GM19240 (cell line): ENCODE results near the gene MPZL3.

ENCODE experiments used
- DNase-seq: peaks from one replicate; pipeline ENCODE4 v3.0.0; 2011; ENCODE audit warnings: low spot score; ENCODE audit not compliant: insufficient read length

The MPZL3 gene

DNA sequence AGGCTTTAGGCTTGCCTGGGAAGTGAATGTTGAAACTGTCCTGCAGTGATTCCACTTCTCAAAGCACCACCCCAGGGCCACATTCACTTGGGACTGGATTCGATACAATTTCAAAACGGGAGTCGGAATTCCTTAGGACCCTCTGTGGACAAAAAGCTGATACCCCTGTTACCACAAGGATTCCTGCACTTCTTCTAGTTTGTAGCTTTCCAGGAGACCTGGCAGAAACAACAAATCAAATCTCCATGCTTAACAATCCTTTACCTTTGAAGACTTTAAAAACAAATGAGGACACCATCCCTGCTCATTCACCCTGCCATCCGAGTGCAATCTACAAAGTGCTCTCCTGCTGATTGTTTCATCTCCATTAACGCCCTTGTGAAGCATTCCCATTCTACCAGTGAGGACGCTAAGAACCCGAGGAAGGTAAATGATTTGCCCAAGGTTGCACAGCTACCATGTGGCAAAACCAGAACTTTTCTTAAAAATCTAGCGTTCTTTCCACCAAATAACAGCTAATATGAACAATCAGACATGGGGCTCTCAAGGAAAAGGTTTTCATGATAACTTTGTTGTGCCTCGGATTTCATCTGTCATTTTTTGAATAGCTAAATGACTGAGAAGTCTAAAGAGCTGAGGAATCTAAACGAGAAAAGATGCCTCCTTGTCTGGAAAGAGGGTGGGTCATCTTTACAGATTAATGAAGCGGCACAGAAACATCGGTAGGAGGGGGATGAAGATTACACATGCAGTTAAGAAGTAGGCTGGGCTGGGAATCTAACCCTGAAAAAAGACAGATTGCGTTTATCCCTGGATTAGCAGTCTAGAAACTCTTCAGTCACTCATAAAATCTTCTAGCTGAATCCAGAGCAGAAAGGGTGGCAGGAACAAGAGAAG lies 12.7 kb upstream of the MPZL3 start:
- DNase-seq: no peak

DNA sequence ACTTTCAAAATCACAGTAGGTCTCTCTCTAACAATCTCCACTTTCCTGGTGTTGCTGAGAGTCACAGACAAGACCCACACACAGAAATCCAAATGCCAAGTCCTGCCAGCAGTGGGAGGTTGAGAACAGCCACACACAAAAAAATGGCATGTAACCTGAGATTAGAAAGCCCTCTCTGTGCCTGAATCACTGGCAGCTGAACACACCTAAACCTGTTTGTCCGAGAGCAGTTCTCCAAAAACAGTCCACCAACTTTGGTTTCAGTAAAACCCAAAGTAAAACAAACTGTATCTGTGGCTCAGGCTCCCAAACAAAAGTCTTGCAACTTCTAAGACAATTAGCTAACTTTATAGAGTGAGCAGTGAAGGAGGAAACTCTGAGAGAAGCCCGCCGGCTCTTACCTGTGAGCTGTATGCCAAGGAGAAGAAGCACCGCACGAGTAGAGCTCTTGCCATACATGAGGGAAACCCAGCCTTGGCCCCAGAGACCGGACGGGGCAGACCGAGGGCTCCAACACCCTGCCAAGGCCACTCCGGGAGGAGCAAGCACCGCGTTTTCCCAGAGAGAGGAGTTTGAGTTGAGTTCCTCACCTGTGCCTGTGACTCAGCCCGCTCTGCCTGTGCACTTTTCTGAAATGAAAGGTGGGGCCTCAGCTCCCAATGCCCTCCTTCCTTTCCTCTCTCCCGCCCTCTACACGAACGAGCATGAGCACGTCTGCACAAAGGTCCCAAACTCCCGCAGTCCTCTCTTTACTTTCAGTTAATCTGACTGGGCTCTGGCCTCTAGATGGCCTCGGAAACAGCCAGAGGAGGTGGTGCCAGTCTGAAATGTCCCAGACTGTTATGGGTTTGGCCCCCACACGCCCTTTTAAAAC lies 11.8 kb upstream of the MPZL3 start, which contains the start of gene MPZL2:
Gene MPZL2, minus strand, starts transcription at position 603 of the 874 bp plus-strand sequence. Its CDS starts 144 bp downstream, at position 459.
- DNase-seq: no peak

DNA sequence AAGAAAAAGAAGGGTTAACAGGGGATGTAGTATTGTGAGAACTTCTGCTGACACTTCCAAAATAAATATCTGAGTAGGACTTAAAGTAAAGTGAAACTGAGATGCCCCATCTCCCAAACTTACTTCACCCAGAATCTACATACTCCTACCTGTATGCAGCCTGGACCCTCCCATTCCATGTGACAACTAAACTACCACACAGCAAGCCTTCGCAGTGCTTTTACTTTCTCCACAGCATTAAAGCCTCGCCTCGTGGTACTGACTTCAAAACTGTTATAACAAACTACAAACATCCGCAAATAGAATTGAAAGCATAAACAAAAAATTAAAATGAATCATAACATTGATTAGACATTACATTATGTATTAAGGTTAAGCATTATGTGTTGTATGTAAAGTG lies 10.9 kb upstream of the MPZL3 start:
- no peak for DNase-seq

DNA sequence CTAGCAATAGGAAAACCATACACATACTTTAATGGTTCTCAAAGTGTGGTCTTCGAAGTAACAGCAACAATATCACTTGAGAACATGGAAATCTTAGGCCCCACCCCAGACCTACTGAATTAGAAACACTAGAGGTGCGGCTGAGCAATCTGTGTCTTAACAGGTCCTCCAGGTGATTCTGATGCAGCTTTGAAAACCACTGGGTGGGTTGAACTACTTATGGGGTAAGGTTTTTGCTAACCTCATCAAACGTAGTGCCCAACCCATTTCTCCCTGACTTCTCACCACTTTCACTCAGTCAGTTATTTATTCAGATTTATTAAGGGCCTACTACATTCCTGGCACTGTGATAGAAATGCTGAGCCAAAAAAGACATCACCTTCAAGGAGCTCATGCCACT lies 8.2 kb upstream of the MPZL3 start:
- DNase-seq: no peak

DNA sequence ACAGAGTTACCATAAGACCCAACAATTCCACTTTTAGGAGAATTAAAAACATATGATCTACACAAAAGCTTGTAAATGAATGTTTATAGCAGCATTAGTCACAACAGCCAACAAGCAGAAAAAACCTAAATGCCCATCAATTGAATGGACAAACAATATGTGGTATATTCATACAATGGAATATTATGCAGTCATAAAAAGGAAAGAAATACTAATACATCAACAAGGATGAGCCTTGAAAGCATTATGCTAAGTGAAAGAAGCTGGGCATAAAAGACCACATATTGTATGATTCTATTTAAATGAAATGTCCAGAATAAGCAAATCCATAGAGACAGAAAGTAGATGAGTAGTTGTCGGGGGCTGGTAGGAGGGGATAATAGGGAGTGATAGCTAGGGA lies 7.0 kb upstream of the MPZL3 start:
- DNase-seq: no peak

DNA sequence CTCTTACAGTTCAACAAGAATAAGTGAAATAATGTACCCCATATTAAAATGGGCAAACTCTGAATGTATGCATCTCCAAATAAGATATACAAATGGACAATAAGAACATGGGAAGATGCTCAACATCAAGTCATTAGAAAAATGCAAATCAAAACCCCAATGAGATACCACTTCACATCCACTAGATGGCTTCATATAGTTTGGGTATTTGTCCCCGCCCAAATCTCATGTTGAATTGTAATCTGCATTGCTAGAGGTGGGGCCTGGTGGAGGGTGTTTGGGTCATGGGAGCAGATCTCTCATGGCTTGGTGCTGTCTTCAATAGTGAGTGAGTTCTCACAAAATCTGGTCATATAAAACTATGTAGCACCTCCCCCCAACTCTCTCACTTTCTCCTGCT lies 6.2 kb upstream of the MPZL3 start:
- DNase-seq: no peak

DNA sequence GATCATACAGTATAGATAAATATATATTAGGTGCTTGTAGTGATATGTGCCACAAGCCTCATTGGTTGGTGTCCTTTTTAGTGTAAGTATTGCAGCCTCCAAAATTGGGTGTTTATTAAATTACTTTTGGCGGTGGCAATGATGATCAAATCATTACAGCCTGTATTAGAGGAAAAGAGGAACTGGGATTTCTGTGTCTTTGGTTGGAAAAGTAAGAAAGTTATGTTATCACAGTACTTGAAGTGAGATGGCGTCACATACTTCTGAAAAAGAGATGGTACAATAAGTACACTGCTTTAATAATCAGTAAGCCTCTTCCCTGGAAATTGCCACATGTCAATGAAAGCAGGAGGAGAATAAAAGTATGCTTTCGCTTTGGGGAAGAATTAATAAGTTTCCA lies 523 bp upstream of the MPZL3 start:
- DNase-seq: no peak

DNA sequence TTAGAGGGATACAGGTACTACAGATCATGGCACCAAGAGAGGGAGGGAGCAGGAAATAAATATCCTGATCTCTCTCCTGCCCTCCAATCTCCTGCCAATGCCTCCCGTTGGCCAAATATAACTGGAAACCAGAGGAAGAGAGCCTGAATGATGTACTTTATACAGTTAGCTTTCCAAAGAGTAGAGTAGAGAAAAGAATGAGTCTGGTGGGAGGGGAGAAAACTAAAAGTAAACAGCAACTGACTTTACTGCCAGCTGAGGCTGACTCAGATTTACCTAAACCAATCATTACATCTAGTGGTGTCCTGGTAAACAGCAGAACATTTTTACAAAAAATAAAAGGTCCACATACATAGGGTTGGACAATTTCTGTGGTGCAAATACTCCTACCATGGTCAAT lies 5.1 kb downstream of the MPZL3 start:
- no peak for DNase-seq

DNA sequence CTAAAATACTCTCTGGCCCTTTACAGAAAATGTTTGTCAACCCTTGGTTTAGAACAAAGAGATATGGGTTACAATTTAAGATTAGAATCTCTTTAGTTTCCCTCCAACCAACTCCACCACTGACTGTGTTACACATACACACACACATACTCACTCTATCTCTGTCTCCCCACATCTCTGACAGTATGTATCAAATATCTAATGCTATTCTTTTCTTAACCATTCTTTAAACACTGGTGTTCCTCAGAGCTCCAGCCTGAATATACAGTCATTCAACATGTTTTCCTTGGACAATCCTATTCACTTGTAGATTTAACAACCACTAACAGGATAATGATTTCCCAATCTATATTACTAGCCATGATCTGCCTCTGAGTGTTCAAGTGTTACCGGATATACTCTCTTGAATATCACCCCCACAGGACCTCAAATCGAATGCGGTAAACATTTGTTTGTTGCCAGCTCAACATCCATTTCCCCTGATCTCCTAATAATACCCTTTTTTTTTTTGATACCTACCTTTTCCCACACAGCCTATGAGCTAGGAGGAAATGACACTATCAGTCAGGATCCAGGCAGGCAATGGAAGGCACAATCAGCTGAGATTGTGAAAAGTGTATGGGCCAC lies 6.1 kb downstream of the MPZL3 start:
- DNase-seq: no peak

DNA sequence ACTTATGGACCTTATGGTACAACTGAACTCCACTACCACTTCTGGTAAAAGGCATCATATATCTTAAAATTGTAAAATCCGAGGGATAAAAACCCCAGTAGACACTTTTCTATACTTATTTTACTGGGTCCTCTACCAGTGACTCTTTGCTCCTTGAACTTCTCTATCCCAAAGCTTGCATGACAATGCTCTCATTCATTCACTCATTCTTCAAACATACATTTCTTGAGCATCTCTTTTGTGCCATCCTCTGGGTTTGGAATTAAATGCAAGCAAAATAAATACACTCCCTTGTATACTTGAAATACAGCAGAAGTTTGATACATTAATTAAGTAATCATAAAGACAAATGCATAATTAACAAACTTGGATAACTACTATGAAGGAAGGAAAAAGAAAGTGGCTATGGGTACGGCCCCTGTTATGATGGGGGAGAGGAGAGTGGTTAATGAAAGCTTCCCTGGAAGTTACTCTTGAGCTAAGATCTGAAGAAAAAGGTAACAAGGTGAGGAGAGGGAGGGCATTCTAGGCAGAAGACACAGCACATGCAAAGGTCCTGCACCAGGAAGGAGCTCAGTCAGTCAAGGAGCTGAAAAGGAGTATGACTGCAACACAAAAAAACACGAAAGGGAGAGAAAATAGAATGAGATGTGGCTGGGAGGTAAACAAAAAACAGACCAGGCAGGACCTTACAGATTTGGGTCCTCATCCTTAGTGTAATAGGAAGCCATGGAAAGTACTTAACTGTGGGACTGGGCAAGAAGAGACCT lies 8.0 kb downstream of the MPZL3 start:
- no peak for DNase-seq

DNA sequence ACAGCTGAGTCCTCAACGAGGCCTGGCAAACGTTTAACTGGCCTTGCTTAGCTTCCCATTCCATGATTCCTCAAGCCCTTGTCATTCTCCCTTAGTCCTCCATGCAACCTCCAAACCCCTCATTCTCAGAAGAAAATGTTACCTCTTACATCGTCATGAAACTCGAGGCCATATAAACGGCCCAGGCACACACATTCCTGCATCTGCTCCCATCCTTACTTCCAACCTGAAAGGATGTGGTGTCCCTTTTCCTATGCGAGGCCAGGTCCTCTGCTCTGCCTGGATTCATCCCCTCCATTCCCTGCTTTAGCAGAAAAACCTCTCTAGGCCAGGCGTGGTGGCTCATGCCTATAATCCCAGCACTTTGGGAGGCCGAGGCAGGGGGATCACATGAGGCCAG lies 9.0 kb downstream of the MPZL3 start:
- no peak for DNase-seq

DNA sequence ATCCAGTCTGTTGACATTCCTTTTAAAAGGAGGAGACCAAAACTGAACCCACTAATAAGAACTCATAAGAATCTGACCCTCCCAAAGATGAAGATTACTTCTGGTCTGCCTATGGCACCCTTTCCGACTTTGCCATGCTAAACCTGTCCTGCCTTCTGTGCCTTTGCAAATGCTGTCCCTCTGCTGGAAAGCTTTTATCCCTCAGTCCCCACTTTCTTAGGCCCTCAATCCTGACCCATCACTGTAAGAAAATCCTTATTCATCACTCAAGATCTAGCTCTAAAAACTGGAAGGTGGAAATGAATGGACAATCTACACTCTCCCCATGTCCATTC lies 10.4 kb downstream of the MPZL3 start:
- DNase-seq: no peak

DNA sequence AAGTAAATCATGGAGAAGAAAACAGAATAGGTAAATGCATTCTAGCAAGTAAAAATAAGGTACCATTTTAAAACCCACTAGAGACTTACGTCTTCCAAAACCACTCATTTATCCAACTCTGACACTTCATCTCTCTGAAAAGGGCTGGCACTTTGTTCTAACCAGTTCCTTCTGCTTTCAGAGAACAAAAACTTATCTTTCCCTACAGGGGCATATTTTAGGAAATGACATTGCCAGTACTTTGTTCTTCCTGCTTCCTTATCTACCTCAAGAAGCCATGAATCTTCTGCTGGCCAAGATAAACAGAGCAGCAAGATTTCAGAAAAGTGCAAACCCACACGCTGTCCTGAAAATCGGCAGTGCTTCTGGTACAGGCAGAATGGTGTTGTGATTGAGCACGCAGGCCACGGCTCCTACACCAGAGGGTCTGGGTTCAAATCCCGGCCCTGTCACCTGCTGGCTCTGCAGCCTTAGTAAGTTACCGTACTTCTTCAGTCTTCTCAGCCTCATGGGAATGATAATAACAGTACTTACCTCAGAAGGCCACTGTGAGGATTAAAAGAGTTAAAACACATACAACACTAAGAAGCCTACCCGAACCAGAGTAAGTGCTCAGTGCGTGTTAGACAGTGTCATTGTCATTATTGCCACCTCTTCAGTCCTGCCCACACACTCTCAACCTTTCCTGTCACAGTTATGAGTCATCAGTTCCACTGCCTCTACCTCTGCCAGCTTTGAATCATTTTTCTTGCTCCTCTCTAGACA lies 11.0 kb downstream of the MPZL3 start:
- peak; percentile 18 for DNase-seq

DNA sequence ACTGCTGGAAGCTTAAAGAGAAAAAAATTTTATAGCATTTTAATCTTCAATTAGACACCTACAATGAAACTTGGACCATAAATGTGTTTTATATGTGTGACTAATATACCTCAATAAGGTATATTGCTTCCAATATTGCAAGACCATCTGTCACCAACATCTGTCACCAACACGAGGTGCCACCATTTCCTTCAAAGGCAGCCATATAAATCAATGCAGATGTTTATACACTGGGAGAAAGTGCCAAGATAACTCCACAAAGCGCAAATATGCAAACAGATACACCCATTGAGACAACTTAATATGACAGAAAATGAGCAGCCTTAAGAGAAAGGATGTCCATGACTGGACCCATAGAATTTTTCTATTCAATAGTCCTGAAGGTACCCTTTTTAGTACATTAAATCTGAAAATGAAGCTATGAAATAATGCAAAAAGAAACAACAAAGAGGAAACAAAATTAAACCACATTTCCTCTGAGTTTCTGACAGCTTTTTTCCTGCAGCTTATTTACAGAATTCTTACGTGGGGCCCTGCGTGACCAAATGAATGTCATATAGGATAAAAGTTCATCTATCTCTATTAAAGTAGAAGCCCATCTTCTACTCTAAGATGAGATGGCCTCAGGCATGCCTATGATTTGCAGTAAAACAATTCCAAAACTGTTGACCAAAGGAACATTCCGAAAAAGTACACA lies 12.5 kb downstream of the MPZL3 start:
- DNase-seq: no peak

DNA sequence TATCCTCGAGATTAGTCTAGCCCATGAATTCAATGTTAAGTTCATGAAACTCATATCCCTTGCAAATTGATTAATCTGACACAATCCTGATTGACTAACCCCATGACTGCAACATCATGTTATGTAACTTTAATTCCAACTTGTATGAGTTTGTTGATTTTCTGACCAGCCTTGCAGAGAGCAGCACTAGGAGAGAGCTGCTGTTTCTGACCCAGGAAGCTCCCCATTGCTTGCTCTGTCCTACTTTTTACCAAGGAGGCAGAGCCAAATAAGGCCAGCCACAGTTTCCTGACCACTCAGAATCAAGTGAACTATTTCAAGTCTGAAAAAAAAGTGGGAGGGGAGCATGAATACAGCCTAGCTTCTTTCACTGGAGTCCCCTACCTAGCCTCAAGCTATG lies 13.2 kb downstream of the MPZL3 start:
- DNase-seq: no peak

DNA sequence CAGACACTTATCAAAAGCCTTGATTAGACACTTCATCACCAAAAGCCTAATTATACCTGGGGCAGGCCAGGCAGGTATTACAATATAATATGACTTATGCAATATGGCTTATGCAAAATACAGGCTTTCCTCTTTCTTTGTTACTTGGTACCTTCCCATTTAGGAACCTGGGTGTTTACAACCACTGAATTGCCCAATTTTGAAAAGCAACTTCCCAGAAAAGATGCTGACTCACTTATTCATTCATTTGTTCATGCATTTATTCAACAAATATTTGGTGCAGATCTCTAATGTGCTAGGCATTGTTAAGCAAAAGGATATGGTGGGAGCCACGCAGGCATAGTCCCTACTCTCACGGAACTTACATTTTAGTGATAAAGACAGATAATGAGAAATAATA lies 13.7 kb downstream of the MPZL3 start:
- no peak for DNase-seq

DNA sequence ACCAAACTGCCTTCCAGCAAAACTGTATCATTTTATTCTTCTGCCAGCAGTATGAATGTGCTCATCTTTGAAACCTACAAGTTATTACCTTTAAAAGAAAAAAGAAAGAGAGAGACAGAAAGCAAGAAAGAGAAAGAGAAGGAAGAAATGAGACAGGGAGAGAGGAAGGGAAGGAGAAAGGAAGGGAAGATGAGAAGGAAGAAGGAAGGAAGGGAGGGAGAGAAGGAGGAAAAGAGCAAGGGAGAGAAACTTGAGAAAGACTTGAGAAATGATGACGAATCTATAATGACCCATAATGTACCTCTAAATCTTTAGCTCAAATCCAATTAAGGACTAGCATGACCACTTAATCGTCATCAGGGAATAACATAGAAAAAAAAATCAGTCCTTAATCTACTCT lies 16.0 kb downstream of the MPZL3 start:
- DNase-seq: no peak

DNA sequence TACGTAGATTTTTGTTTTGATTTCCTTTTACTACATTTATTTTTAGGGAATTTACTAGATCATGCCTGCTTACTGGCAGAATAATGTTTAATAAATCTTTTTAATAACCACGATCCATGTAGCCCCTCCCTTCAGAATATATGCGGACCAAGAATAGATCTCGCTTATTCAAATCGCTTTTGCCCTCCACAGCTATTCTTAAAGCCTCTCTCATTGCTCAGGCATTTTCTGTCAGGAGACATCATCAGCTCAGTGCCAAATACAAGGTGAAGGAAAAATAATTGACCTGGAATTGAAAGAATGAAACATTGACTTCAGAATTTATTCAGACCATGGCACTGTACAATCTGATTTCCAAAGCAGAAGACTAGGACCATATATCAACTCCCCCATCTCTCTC lies 17.3 kb downstream of the MPZL3 start:
- no peak for DNase-seq

DNA sequence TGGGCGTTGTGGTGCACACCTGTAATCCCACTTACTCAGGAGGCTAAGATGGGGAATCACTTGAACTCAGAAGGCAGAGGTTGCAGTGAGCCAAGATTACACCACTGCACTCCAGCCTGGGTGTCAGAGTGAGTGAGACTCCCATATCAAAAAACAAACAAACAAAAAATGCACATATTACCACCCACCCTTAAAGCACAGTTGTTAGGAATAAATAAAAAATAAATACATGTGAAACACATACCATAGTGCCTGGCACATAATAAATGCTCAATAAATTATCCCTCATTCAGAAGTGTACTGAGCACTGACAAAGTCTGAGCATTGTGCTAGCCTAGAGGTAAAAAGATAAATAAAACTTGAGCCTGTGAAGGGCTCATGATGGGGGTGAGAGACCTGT lies 18.3 kb downstream of the MPZL3 start:
- DNase-seq: no peak

DNA sequence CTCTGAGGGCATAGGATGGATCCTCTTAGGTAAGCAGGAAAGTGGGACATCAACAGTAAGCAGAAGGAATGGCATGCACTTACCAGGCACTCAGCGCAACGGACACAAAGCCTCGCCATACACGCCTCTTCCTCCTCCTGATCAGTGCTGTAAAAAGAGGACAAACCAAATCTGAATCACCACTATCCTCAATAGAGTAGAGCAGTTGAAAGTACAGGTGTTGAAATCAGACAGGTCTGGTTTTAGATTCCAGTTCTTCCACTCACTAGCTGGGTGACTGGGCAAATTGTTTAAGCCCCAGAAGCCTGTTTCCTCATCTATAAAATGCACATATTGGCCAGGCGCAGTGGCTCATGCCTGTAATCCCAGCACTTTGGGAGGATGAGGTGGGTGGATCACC lies 18.8 kb downstream of the MPZL3 start:
- DNase-seq: no peak
